Fibroblast of lung (primary cell): ENCODE results near the gene CDH4.

Source experiments
- CTCF ChIP-seq, 2 donors: IDR thresholded peaks in 1 of 2; conservative IDR thresholded peaks in 1 of 2; 1 replicate in 1 of 2; 2 replicates in 1 of 2; pipeline ENCODE4 v1.5.1; 2011 to 2012; ENCODE audit warnings: low read length in 2 of 2, control low read depth in 1 of 2, inconsistent platforms in 1 of 2, low read depth in 1 of 2, mild to moderate bottlenecking in 1 of 2
- EZH2 ChIP-seq: IDR thresholded peaks from 2 replicates; pipeline ENCODE4 v1.5.1; 2012; ENCODE audit warnings: low read length, control low read depth, mild to moderate bottlenecking; ENCODE audit errors: missing control alignments

GRCh38 chr20:61340157-61340556 lies 88.1 kb downstream of the CDH4 start:
- TF ChIP-seq CTCF (conservative IDR thresholded peaks at IDR 0.05 in 1 of 2, IDR thresholded peaks at IDR 0.05 in 1 of 2; ENCODE audit: low read depth in 1 of 2, low read length in 2 of 2): no peak
- TF ChIP-seq EZH2: no peak
